ENCODE data around the gene ZNF423. TPM values are rescaled to one million over a fixed set of nuclear protein-coding genes. Genes with fewer than 3 reads are reported as not detected.

ZNF423 gene
- total and polyA plus RNA-seq, 9 of the 15 experiments (the other 6 are each of a cell fraction or from before 2014, with no cell fraction given): not detected

GRCh38 chr16:49464093-49464492 lies 391.8 kb downstream of the ZNF423 start (continued):
- TF ChIP-seq SIRT6 (IDR thresholded peaks at IDR 0.05; ENCODE audit: low read depth, low read length): no peak

GRCh38 chr16:49463529-49463928 lies 392.4 kb downstream of the ZNF423 start:
- in situ Hi-C loops (cut with MboI) (no loop called here), intact Hi-C loops (cut with micrococcal nuclease) (no loop called here)
- FAIRE-seq (no peak), ATAC-seq (no peak), DNase-seq (ENCODE audit: extremely low read depth in 1 of 4, low spot score in 3 of 4) (no peak)
- Histone ChIP-seq H3K79me2 (ENCODE audit: control insufficient read depth, insufficient read depth, low read length) (no peaks in the 10 kb centered on the region), H3K9me1 (ENCODE audit: control insufficient read depth, insufficient read depth, low read length) (no peaks in the 10 kb centered on the region), H3K36me3 (ENCODE audit: control insufficient read depth, insufficient read depth, low read length) (no peaks in the 10 kb centered on the region), H4K20me1 (replicated peaks; ENCODE audit: control insufficient read depth, insufficient read depth, low read length) (peaks cover 5% of the 10 kb centered on the region; the same call in 1 of the 2 replicates), H2AFZ (ENCODE audit: low read depth, low read length) (no peak overlapping the region), H3K9me3 (replicated peaks; ENCODE audit: control insufficient read depth, insufficient read depth, low read depth, low read length) (no peaks in the 10 kb centered on the region), H3K4me1 (replicated peaks in 1 of 2; ENCODE audit: control insufficient read depth in 2 of 2, insufficient read depth in 2 of 2, low read length in 2 of 2) (peaks cover 0 to 6% of the 10 kb centered on the region in 2 experiments; a peak in 1 of 5 replicates), H3K27ac (ENCODE audit: extremely low read depth, low read depth, low read length) (no peak overlapping the region), H3K9ac (ENCODE audit: insufficient read depth in 1 of 2, low read depth in 2 of 2, low read length in 2 of 2) (no peak overlapping the region), H3K27me3 (ENCODE audit: control insufficient read depth in 2 of 2, insufficient read depth in 2 of 2, low read length in 2 of 2) (peaks cover 6 to 30% of the 10 kb centered on the region in 2 experiments; a peak in 4 of 5 replicates), H3K4me2 (ENCODE audit: insufficient read depth, low read length) (no peak overlapping the region), H3K4me3 (no peak overlapping the region)
- 5% methylated on average over 6 of the region's 7 CpGs for WGBS (ENCODE audit: insufficient coverage, low coverage, missing lambda C conversion rate)
- ChIA-PET CTCF (ENCODE audit: low intra/inter-chr PET ratio) (no interaction called here), POLR2A (no interaction called here)
- no TSS peak for BruUV-seq (replicated peaks)
- TF ChIP-seq ETS2 (tag; IDR thresholded peaks at IDR 0.05; ENCODE audit: borderline replicate concordance, poor library complexity, severe bottlenecking) (no peak), PURB (CRISPR knock-in tag; IDR thresholded peaks at IDR 0.05; ENCODE audit: low read depth) (no peak), KHSRP (IDR thresholded peaks at IDR 0.05) (no peak), CUX1 (CRISPR knock-in tag; IDR thresholded peaks at IDR 0.05) (no peak), SIRT6 (IDR thresholded peaks at IDR 0.05; ENCODE audit: low read depth, low read length) (no peak), ZNF407 (IDR thresholded peaks at IDR 0.05; ENCODE audit: low read depth) (no peak)
